GM20000 (cell line): Measurements from ENCODE around the gene PTPN6.

Source experiments
- DNase-seq: peaks from one replicate; pipeline ENCODE4 v3.0.0; 2012; ENCODE audit warnings: low spot score
- CTCF ChIP-seq: IDR thresholded peaks from 2 replicates; pipeline ENCODE4 v1.5.1; 2012; ENCODE audit warnings: mild to moderate bottlenecking, control low read depth; ENCODE audit errors: extremely low read depth, missing control alignments

The PTPN6 gene

GRCh38 chr12:6939191-6939540, 12.0 kb upstream of the PTPN6 start:
- no peak for TF ChIP-seq CTCF
- no peak for DNase-seq

GRCh38 chr12:6941267-6941666, 9.9 kb upstream of the PTPN6 start:
- no peak for DNase-seq
- TF ChIP-seq CTCF = no peak

GRCh38 chr12:6941782-6942181, 9.4 kb upstream of the PTPN6 start:
- DNase-seq = no peak
- TF ChIP-seq CTCF = no peak

- TF ChIP-seq CTCF = no peak
These were observed 8.9 kb upstream of the PTPN6 start for GRCh38 chr12:6942331-6942665.

GRCh38 chr12:6943389-6943721, 7.8 kb upstream of the PTPN6 start:
- TF ChIP-seq CTCF = no peak
- peak; percentile 91 for DNase-seq

More at GRCh38 chr12:6942331-6942665, 8.9 kb upstream of the PTPN6 start:
- DNase-seq = no peak

GRCh38 chr12:6943722-6944380, 7.3 kb upstream of the PTPN6 start, which contains the start of the genes C12orf57 and RNU7-1:
TSS of gene C12orf57 (plus strand) at chr12:6944022. CDS start at chr12:6944122, 100 bp downstream.
TSS of gene RNU7-1 (plus strand) at chr12:6943816.
- peak; percentile 73 for DNase-seq
- TF ChIP-seq CTCF = no peak

GRCh38 chr12:6944381-6945186, 6.6 kb upstream of the PTPN6 start:
- peak; percentile 83 for DNase-seq
- peak; percentile 96 for TF ChIP-seq CTCF
